CD14-positive monocyte (primary cell): ENCODE measurements around the gene GJA5. TPM values are rescaled to one million over a fixed set of nuclear protein-coding genes. Genes with fewer than 3 reads are reported as not detected.

ENCODE experiments used
- DNase-seq, 3 donors: peaks; one replicate each; pipeline ENCODE4 v3.0.0-alpha.2; 2011 to 2022
- H2AFZ ChIP-seq: 2 replicates; pipeline ENCODE4 v1.6.0; 2012; ENCODE audit warnings: mild to moderate bottlenecking, low read depth, low read length, inconsistent platforms; ENCODE audit not compliant: insufficient read depth, poor library complexity, severe bottlenecking
- H3K27ac ChIP-seq, 2 donors: 1 replicate in 1 of 2; 2 replicates in 1 of 2; pipeline ENCODE4 v1.5.1; 2012 to 2013; ENCODE audit warnings: low read length in 2 of 2, control low read depth in 1 of 2, inconsistent platforms in 1 of 2, low read depth in 1 of 2, mild to moderate bottlenecking in 1 of 2
- H3K27me3 ChIP-seq, 2 donors: one replicate each; pipeline versions ENCODE4 v1.6.0 to v1.6.1; 2011 to 2013; ENCODE audit warnings: low read length in 2 of 2; ENCODE audit not compliant: control insufficient read depth in 2 of 2, insufficient read depth in 2 of 2
- H3K36me3 ChIP-seq, 2 donors: replicated peaks in 1 of 2; 1 replicate in 1 of 2; 2 replicates in 1 of 2; pipeline versions ENCODE4 v1.5.1 to v1.6.1; 2012 to 2013; ENCODE audit warnings: low read length in 2 of 2, control low read depth in 1 of 2, inconsistent platforms in 1 of 2, mild to moderate bottlenecking in 1 of 2; ENCODE audit not compliant: insufficient read depth in 2 of 2, control insufficient read depth in 1 of 2
- H3K4me1 ChIP-seq, 2 donors: 1 replicate in 1 of 2; 2 replicates in 1 of 2; pipeline versions ENCODE4 v1.5.1 to v1.6.1; 2012 to 2013; ENCODE audit warnings: low read length in 2 of 2, control low read depth in 1 of 2, inconsistent platforms in 1 of 2, mild to moderate bottlenecking in 1 of 2, moderate library complexity in 1 of 2; ENCODE audit not compliant: insufficient read depth in 2 of 2, control insufficient read depth in 1 of 2
- H3K4me2 ChIP-seq: replicated peaks from 2 replicates; pipeline ENCODE3; 2012; ENCODE audit warnings: low read length, moderate library complexity, mild to moderate bottlenecking; ENCODE audit not compliant: poor library complexity, severe bottlenecking; ENCODE audit errors: extremely low read depth
- H3K4me3 ChIP-seq, 3 experiments: fragments of 200-600 bp in 1 of 3; sonication (generic) in 1 of 3; replicated peaks in 1 of 3; 1 replicate in 2 of 3; 2 replicates in 1 of 3; pipeline ENCODE4 v1.5.1; 2011 to 2013; ENCODE audit warnings: low read length in 3 of 3, mild to moderate bottlenecking in 3 of 3, control low read depth in 2 of 3, low read depth in 2 of 3, inconsistent platforms in 1 of 3, moderate library complexity in 1 of 3
- H3K79me2 ChIP-seq: 2 replicates; pipeline ENCODE4 v1.6.0; 2012; ENCODE audit warnings: mild to moderate bottlenecking, control low read depth, inconsistent platforms, low read length, moderate library complexity; ENCODE audit not compliant: insufficient read depth
- H3K9ac ChIP-seq: 2 replicates; pipeline ENCODE4 v1.6.0; 2017; ENCODE audit warnings: low read length, mild to moderate bottlenecking; ENCODE audit not compliant: insufficient read depth, poor library complexity, severe bottlenecking
- H3K9me3 ChIP-seq, 2 donors: replicated peaks in 1 of 2; 1 replicate in 1 of 2; 2 replicates in 1 of 2; pipeline versions ENCODE4 v1.5.1 to v1.6.1; 2012 to 2013; ENCODE audit warnings: low read length in 2 of 2, control low read depth in 1 of 2; ENCODE audit not compliant: control insufficient read depth in 1 of 2, insufficient read depth in 1 of 2
- H4K20me1 ChIP-seq: 2 replicates; pipeline ENCODE4 v1.6.0; 2012; ENCODE audit warnings: mild to moderate bottlenecking, low read length, control low read depth, moderate library complexity; ENCODE audit not compliant: insufficient read depth
- H3K27ac Mint-ChIP-seq, 7 donors: one replicate each; pipeline ENCODE4 v1.8.0; 2020; ENCODE audit warnings: mild to moderate bottlenecking in 7 of 7, mixed read lengths in 7 of 7, moderate library complexity in 6 of 7, inconsistent platforms in 2 of 7
- H3K27me3 Mint-ChIP-seq, 3 donors: one replicate each; pipeline ENCODE4 v1.8.0; 2021 to 2022; ENCODE audit warnings: low read depth in 3 of 3, mild to moderate bottlenecking in 3 of 3, mixed read lengths in 3 of 3, moderate library complexity in 3 of 3, inconsistent platforms in 1 of 3
- H3K36me3 Mint-ChIP-seq, 2 donors: one replicate each; pipeline ENCODE4 v1.8.0; 2020; ENCODE audit warnings: mixed read lengths in 2 of 2, inconsistent platforms in 1 of 2, mild to moderate bottlenecking in 1 of 2
- H3K4me1 Mint-ChIP-seq: one replicate; pipeline ENCODE4 v1.8.0; 2020; ENCODE audit warnings: mild to moderate bottlenecking, mixed read lengths
- H3K4me3 Mint-ChIP-seq, 2 donors: one replicate each; pipeline ENCODE4 v1.8.0; 2020; ENCODE audit warnings: mild to moderate bottlenecking in 2 of 2, mixed read lengths in 2 of 2, moderate library complexity in 1 of 2
- H3K9me3 Mint-ChIP-seq, 7 donors: one replicate each; pipeline ENCODE4 v1.8.0; 2020 to 2022; ENCODE audit warnings: mixed read lengths in 7 of 7, mild to moderate bottlenecking in 6 of 7, moderate library complexity in 6 of 7, inconsistent platforms in 2 of 7
- WGBS: methylation state at CpG from one replicate; pipeline ENCODE4 v1.1.5; 2013; ENCODE audit warnings: missing lambda C conversion rate; ENCODE audit not compliant: insufficient coverage; 5-methylcytosine and 5-hydroxymethylcytosine counted together
- intact Hi-C, 2 donors: fragments of 100-400 bp; cut with micrococcal nuclease; formaldehyde crosslinking; loops; one replicate each; pipeline versions ENCODE4 v1.15.0 to v1.15.1; 2023
- polyA plus RNA-seq, 3 donors: library from polyadenylated mRNA; depleted of rRNA in 1 of 3; unstranded in 2 of 3; stranded (reverse) in 1 of 3; fragments of 300-500 nt in 2 of 3; fragments of >200 nt in 1 of 3; fragmentation: Illumina TruSeq in 2 of 3; gene quantifications; 1 replicate in 2 of 3; 2 replicates in 1 of 3; pipeline ENCODE4 v1.2.3, GENCODE V29; 2012 to 2021
- TF ChIP-seq, protein P1 (sequence below): fragments of 200-600 bp; IDR thresholded peaks from one replicate; pipeline ENCODE4 v1.8.0; 2022; ENCODE audit warnings: antibody characterized with exemption, mild to moderate bottlenecking

Gene GJA5
- polyA plus RNA-seq, 3 donors: not detected

DNA sequence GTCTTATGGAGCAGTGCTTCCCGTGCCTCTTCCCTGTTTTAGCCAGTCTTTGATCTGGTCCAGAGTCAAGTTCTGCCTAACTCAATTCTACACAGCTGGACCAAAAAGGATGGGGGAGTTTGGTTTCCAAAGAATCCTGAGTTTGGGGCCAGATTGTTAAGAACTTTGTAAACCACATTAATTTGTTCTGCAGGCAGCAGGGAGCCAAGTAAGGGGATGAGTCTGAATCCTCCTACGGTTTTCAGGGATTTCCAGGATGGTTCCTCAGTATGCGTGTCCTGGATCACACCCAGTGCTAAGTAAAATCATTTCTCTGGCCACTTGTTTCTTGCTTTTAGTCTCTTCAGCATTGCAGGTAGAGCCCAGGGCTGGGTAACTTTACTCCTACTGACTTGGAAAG, 26.1 kb upstream of the GJA5 start:
- no peaks in the 10 kb centered on the region for H3K36me3 ChIP-seq
- WGBS: 90% methylated on average over 3 of the region's 3 CpGs
- H4K20me1 ChIP-seq: no peaks in the 10 kb centered on the region
- intact Hi-C loops: no loop called here
- H3K4me3 ChIP-seq: no peak overlapping the region
- no peak overlapping the region for H3K9ac ChIP-seq
- H3K9me3 ChIP-seq: no peaks in the 10 kb centered on the region
- H3K4me2 ChIP-seq: no peak overlapping the region
- H3K27ac ChIP-seq: no peak overlapping the region
- Mint-ChIP-seq H3K4me3 (no peak overlapping the region), H3K9me3 (no peaks in the 10 kb centered on the region), H3K4me1 (no peaks in the 10 kb centered on the region), H3K36me3 (no peaks in the 10 kb centered on the region), H3K27ac (no peak overlapping the region), H3K27me3 (peaks cover 3 to 11% (median 7%) of the 10 kb centered on the region in 3 donors)
- no peaks in the 10 kb centered on the region for H3K79me2 ChIP-seq
- peaks cover 0 to 2% of the 10 kb centered on the region in 2 donors for H3K27me3 ChIP-seq
- TF ChIP-seq, protein P1, sequence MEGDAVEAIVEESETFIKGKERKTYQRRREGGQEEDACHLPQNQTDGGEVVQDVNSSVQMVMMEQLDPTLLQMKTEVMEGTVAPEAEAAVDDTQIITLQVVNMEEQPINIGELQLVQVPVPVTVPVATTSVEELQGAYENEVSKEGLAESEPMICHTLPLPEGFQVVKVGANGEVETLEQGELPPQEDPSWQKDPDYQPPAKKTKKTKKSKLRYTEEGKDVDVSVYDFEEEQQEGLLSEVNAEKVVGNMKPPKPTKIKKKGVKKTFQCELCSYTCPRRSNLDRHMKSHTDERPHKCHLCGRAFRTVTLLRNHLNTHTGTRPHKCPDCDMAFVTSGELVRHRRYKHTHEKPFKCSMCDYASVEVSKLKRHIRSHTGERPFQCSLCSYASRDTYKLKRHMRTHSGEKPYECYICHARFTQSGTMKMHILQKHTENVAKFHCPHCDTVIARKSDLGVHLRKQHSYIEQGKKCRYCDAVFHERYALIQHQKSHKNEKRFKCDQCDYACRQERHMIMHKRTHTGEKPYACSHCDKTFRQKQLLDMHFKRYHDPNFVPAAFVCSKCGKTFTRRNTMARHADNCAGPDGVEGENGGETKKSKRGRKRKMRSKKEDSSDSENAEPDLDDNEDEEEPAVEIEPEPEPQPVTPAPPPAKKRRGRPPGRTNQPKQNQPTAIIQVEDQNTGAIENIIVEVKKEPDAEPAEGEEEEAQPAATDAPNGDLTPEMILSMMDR: no peak
- H2AFZ ChIP-seq: no peak overlapping the region
- no peaks in the 10 kb centered on the region for H3K4me1 ChIP-seq
- no peak for DNase-seq

DNA sequence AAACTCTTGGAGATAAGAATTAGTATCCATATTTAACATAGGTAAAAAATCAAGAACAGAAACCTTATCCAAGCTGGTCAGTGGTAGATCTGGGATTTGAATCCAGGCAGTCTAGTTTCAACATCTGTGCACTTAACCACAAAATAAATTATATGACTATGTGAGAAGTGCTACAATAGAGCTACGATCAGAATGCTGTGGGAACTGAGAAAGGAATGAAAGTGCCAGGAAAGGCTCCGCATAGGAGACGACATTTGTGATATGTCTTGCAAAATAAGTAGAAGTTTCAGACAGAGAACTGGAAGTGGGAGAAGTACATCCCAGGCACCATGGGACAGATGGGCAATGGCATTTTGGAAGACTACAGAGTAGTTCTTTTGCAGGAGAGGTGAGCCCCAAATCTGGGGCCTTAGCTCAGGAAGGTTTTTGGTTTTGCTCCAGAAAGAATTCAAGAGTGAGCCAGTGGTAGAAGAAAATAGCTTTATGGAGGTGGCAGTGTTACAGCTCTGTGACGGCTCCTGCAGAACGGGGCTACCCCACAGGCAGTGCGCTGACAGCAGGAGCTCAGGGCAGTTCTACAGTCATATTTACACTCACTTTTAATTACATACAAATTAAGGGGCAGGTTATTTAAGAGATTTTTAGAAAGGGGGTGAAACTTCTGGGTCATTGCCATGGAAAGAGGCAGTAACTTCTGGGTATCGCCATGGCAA, 25.5 kb upstream of the GJA5 start:
- Histone ChIP-seq H3K79me2 (no peaks in the 10 kb centered on the region), H3K4me3 (no peak overlapping the region), H3K36me3 (no peaks in the 10 kb centered on the region), H3K27ac (no peak overlapping the region), H2AFZ (no peak overlapping the region), H3K4me2 (no peak overlapping the region), H3K4me1 (no peaks in the 10 kb centered on the region), H3K9me3 (no peaks in the 10 kb centered on the region), H4K20me1 (no peaks in the 10 kb centered on the region), H3K9ac (no peak overlapping the region), H3K27me3 (peaks cover 0 to 2% of the 10 kb centered on the region in 2 donors)
- Mint-ChIP-seq H3K27ac (no peak overlapping the region), H3K9me3 (no peaks in the 10 kb centered on the region), H3K27me3 (peaks cover 4 to 10% (median 8%) of the 10 kb centered on the region in 3 donors), H3K36me3 (no peaks in the 10 kb centered on the region), H3K4me3 (no peak overlapping the region), H3K4me1 (no peaks in the 10 kb centered on the region)
- WGBS: 89% methylated on average over 3 of the region's 7 CpGs
- intact Hi-C loops: no loop called here
- DNase-seq: no peak
- TF ChIP-seq, protein P1: no peak
